ENCODE results near the gene UBE2I.
A peak's percentile ranks its signal among the peaks of the same experiment; 100 is the strongest.

GRCh38 chr16:1351215-1351581 lies 41.8 kb downstream of the UBE2I start:
- TF ChIP-seq CTCF (conservative IDR thresholded peaks at IDR 0.05; ENCODE audit: low read depth, low read length) (no peak), SMC3 (IDR thresholded peaks at IDR 0.05; ENCODE audit: low read depth, low read length) (no peak), MXI1 (IDR thresholded peaks at IDR 0.05; ENCODE audit: borderline replicate concordance, low read depth, low read length) (peak; percentile 71; the same call in 1 of the 2 replicates), RAD21 (IDR thresholded peaks at IDR 0.05; ENCODE audit: low read length) (no peak), FOS (IDR thresholded peaks at IDR 0.05; ENCODE audit: low read depth, low read length) (no peak), CEBPB (IDR thresholded peaks at IDR 0.05; ENCODE audit: low read depth, low read length) (no peak), MAFK (IDR thresholded peaks at IDR 0.05; ENCODE audit: low read depth, low read length) (no peak), POLR2A (IDR thresholded peaks at IDR 0.05; ENCODE audit: low read depth, low read length) (no peak), CHD1 (IDR thresholded peaks at IDR 0.05; ENCODE audit: low read depth, low read length) (no peak), BHLHE40 (IDR thresholded peaks at IDR 0.05; ENCODE audit: low read depth, low read length) (no peak), RFX5 (IDR thresholded peaks at IDR 0.05; ENCODE audit: low read depth, low read length) (no peak), USF2 (IDR thresholded peaks at IDR 0.05; ENCODE audit: low read depth, low read length) (0 out of 2 replicates have a peak, but pooled peaks have one; percentile 5), RCOR1 (IDR thresholded peaks at IDR 0.05; ENCODE audit: insufficient replicate concordance, low read length) (no peak)
